Lower lobe of right lung (tissue), 2 donors: ENCODE data around the gene INTS14. TPM values are rescaled to one million over a fixed set of nuclear protein-coding genes. Genes with fewer than 3 reads are reported as not detected.

Experiments
- ATAC-seq, 2 donors: fragments of 200-7000 bp; cut with Tn5 transposase; one replicate each; pipeline ENCODE4 v1.9.1; 2020 to 2022; ENCODE audit warnings: mild to moderate bottlenecking in 2 of 2, moderate library complexity in 2 of 2
- DNase-seq: peaks from one replicate; pipeline ENCODE4 v3.0.0-alpha.2; 2020
- H3K27ac ChIP-seq: fragments of 200-600 bp; one replicate; pipeline ENCODE4 v1.8.0; 2022
- H3K27me3 ChIP-seq: fragments of 200-600 bp; one replicate; pipeline ENCODE4 v1.8.0; 2022; ENCODE audit warnings: low read depth
- H3K36me3 ChIP-seq: fragments of 200-600 bp; one replicate; pipeline ENCODE4 v1.8.0; 2022; ENCODE audit warnings: mild to moderate bottlenecking
- H3K4me1 ChIP-seq: fragments of 200-600 bp; one replicate; pipeline ENCODE4 v1.8.0; 2022
- H3K4me3 ChIP-seq: fragments of 200-600 bp; one replicate; pipeline ENCODE4 v1.8.0; 2022; ENCODE audit warnings: mild to moderate bottlenecking
- H3K9me3 ChIP-seq: fragments of 200-600 bp; one replicate; pipeline ENCODE4 v1.8.0; 2022
- intact Hi-C: fragments of 100-400 bp; cut with DNase I; formaldehyde crosslinking; loops from one replicate; pipeline ENCODE4 v1.11.0; 2022
- total RNA-seq: library from RNA; stranded (reverse); fragmentation: NEBNext Ultra II Directional; extraction: Animal tissue kit (Norgen Biotek cat#: 25700); gene quantifications from one replicate; pipeline ENCODE4 v1.2.1, GENCODE V29; 2021
- TF ChIP-seq, protein P1 (sequence below): fragments of 200-600 bp; IDR thresholded peaks from one replicate; pipeline ENCODE4 v1.8.0; 2022; ENCODE audit warnings: antibody characterized with exemption, mild to moderate bottlenecking
- donor health status: DM: no; HTN: yes; CAD: no; lungs with severe emphysema.

The INTS14 gene
- total RNA-seq, 1 donor from 2014 or later = 27.1 TPM

DNA sequence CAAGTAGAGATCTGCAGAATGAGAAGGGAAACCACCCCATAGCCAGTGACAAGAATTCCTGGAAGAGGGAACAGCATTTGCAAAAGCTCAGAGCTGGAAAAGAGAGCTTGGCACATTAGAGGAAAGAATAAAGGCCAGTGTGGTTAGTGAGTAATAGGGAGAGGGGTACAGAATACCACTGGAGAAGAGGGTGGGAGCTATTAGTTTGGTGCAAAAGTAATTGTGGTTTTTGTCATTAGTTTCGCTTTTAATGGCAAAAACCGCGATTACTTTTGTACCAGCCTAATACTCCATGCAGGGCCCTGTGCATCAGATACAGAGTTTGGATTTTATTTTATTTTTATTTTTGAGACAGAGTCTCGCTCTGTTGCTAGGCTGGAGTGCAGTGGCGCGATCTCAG, 20.6 kb upstream of the INTS14 start:
- Histone ChIP-seq H3K4me1 (no peaks in the 10 kb centered on the region), H3K36me3 (no peaks in the 10 kb centered on the region), H3K27ac (no peak overlapping the region), H3K27me3 (no peaks in the 10 kb centered on the region), H3K4me3 (no peak overlapping the region), H3K9me3 (no peaks in the 10 kb centered on the region)
- DNase-seq = no peak
- TF ChIP-seq, protein P1, sequence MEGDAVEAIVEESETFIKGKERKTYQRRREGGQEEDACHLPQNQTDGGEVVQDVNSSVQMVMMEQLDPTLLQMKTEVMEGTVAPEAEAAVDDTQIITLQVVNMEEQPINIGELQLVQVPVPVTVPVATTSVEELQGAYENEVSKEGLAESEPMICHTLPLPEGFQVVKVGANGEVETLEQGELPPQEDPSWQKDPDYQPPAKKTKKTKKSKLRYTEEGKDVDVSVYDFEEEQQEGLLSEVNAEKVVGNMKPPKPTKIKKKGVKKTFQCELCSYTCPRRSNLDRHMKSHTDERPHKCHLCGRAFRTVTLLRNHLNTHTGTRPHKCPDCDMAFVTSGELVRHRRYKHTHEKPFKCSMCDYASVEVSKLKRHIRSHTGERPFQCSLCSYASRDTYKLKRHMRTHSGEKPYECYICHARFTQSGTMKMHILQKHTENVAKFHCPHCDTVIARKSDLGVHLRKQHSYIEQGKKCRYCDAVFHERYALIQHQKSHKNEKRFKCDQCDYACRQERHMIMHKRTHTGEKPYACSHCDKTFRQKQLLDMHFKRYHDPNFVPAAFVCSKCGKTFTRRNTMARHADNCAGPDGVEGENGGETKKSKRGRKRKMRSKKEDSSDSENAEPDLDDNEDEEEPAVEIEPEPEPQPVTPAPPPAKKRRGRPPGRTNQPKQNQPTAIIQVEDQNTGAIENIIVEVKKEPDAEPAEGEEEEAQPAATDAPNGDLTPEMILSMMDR = no peak
- no peak for ATAC-seq
- intact Hi-C loops = no loop called here

DNA sequence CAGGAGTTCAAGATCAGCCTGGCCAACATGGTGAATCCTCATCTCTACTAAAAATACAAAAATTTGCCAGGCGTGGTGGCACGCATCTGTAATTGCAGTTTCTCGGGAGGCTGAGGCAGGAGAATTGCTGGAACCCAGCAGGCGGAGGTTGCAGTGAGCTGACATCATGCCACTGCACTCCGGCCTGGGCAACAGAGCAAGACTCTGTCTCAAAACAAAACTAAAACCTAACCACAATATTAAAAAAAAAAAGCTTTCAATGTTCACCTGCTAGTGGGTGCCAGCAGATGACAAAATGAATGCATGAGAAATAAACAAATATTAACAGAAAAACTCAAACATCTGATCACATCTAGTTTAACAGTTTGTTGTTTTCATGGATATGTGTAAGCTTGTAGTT, 19.8 kb upstream of the INTS14 start:
- no peak for ATAC-seq
- DNase-seq = no peak
- H3K27me3 ChIP-seq = no peaks in the 10 kb centered on the region
- no peak overlapping the region for H3K27ac ChIP-seq
- H3K4me1 ChIP-seq = no peaks in the 10 kb centered on the region
- H3K9me3 ChIP-seq = no peaks in the 10 kb centered on the region
- intact Hi-C loops = no loop called here
- peaks cover 6% of the 10 kb centered on the region for H3K36me3 ChIP-seq
- TF ChIP-seq, protein P1 = no peak
- no peak overlapping the region for H3K4me3 ChIP-seq

DNA sequence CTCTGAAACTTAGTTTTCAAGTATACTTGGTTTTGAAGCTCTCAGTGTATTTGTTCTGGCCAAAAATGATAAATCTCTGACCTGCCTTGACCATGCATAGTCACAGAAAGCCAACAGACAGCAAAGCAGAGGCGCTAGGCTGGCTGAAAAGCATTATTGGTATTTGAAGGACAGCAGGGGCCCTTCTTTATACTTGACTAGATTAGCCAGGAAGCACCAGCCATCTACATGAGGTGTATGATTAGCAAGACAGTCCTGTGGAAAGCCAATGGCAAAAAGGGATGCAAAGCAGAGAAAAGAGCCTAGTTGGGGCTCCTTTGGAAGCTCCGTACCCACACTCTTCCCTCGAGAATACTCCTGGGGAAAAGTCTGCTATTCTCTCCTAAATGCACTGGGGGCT, 18.6 kb upstream of the INTS14 start:
- no peaks in the 10 kb centered on the region for H3K27me3 ChIP-seq
- H3K36me3 ChIP-seq = peaks cover 16% of the 10 kb centered on the region
- H3K27ac ChIP-seq = no peak overlapping the region
- DNase-seq = no peak
- H3K4me1 ChIP-seq = no peaks in the 10 kb centered on the region
- intact Hi-C loops = no loop called here
- no peak overlapping the region for H3K4me3 ChIP-seq
- TF ChIP-seq, protein P1 = no peak
- ATAC-seq = no peak
- no peaks in the 10 kb centered on the region for H3K9me3 ChIP-seq

DNA sequence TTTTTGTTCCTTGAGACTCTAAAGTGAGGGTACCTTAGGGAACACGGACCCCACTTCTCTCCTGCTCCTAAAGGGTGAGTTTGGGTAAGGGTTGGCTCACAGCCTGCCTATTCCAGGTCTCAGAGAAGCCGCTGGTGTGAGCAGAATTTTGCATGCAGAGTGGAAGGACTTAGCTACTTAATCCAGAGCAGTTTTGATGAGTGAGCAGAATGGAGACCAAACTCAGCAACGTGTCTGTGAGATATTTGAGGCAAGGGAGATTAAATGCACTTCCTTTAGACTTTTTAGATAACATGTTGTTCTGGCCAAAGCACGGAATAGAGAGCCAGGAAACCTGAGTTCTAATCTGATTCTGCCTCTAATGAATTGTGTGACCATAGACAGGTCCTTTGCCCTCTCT, 15.9 kb upstream of the INTS14 start:
- Histone ChIP-seq H3K9me3 (no peaks in the 10 kb centered on the region), H3K27ac (no peak overlapping the region), H3K27me3 (no peaks in the 10 kb centered on the region), H3K4me1 (no peaks in the 10 kb centered on the region), H3K4me3 (no peak overlapping the region), H3K36me3 (peaks cover 19% of the 10 kb centered on the region)
- ATAC-seq (no peak), DNase-seq (no peak)
- TF ChIP-seq, protein P1 = no peak
- intact Hi-C loops = no loop called here

DNA sequence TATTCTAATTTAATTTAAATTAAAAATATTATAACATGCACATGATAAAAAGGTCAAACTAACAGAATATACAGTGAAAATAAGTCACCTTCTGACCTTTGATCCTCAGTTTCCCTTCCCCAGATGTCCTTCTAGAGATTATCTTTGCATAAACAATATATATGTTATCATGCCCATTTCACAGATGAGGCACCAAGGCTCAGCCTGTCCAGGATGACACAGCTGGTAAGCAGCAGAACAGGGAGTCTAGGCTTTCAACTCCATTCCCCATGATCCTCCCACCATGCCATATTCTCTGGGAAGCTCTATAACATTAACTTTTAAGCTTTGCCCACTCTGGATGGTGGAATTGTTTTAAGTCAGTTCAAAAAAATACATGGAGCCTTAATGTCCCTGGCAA, 12.2 kb upstream of the INTS14 start:
- H3K27ac ChIP-seq = no peak overlapping the region

More for the DNA sequence above, 12.2 kb upstream of the INTS14 start:
- TF ChIP-seq, protein P1 = no peak
- DNase-seq (no peak), ATAC-seq (no peak)
- Histone ChIP-seq H3K36me3 (peaks cover 19% of the 10 kb centered on the region), H3K4me1 (no peaks in the 10 kb centered on the region), H3K27me3 (no peaks in the 10 kb centered on the region), H3K9me3 (no peaks in the 10 kb centered on the region), H3K4me3 (no peak overlapping the region)
- intact Hi-C loops = no loop called here
